H1 (cell line): ENCODE measurements around the gene RAB3GAP2. TPM values are rescaled to one million over a fixed set of nuclear protein-coding genes. Genes with fewer than 3 reads are reported as not detected.

Experiments
- ASH2L ChIP-seq: fragments of 200-600, 300-600 bp; sonication (generic); IDR thresholded peaks from one replicate; pipeline ENCODE4 v1.7.1; 2017; ENCODE audit warnings: low read length
- EZH2 ChIP-seq: fragments of 200-600 bp; sonication (generic); IDR thresholded peaks from 2 replicates; pipeline ENCODE4 v1.7.1; 2012; ENCODE audit warnings: low read depth, mild to moderate bottlenecking, moderate library complexity, low read length, inconsistent platforms; ENCODE audit not compliant: severe bottlenecking
- RBBP5 ChIP-seq: IDR thresholded peaks from 2 replicates; pipeline ENCODE4 v1.7.1; 2012; ENCODE audit warnings: low read depth, mild to moderate bottlenecking, inconsistent platforms, low read length, moderate library complexity, borderline replicate concordance
- TAF7 ChIP-seq: optimal IDR thresholded peaks from 2 replicates; pipeline ENCODE3; 2011; ENCODE audit warnings: low read depth, mild to moderate bottlenecking, inconsistent platforms, low read length, moderate library complexity, borderline replicate concordance
- polyA plus RNA-seq, 7 experiments: library from polyadenylated mRNA; depleted of rRNA in 3 of 7; stranded (reverse) in 5 of 7; unstranded in 2 of 7; fragments of >200 nt in 5 of 7; fragments of 200-250 nt in 2 of 7; gene quantifications; 1 replicate in 5 of 7; 2 replicates in 1 of 7; 4 replicates in 1 of 7; pipeline versions ENCODE4 v1.2.1 to v1.2.3, GENCODE V29; 2011 to 2013; ENCODE audit warnings: missing spikeins in 2 of 7, mixed read lengths in 2 of 7
- total RNA-seq: library from RNA; stranded (reverse); fragmentation: NEBNext Ultra II Directional; extraction: Animal tissue kit (Norgen Biotek cat#: 25700); gene quantifications from 2 replicates; pipeline ENCODE4 v1.2.1, GENCODE V29; 2021
- TF ChIP-seq, protein P1 (sequence below): fragments of 300-600 bp; sonication (generic); IDR thresholded peaks from 2 replicates; pipeline ENCODE4 v1.7.1; 2012; ENCODE audit warnings: low read length, moderate library complexity, mild to moderate bottlenecking, inconsistent platforms; ENCODE audit not compliant: insufficient replicate concordance
- TF ChIP-seq, protein P2 (sequence below), 3 experiments: IDR thresholded peaks; 1 replicate in 2 of 3; 2 replicates in 1 of 3; pipeline versions ENCODE4 v1.5.1 to v1.6.1; 2011; ENCODE audit warnings: low read length in 3 of 3, mild to moderate bottlenecking in 3 of 3, inconsistent platforms in 2 of 3, low read depth in 1 of 3, moderate library complexity in 1 of 3; ENCODE audit not compliant: insufficient read depth in 1 of 3; ENCODE audit errors: control extremely low read depth in 1 of 3
- TF ChIP-seq, protein P3 (sequence below): IDR thresholded peaks from 2 replicates; pipeline ENCODE4 v1.6.1; 2012; ENCODE audit warnings: inconsistent platforms

Gene RAB3GAP2
- total and polyA plus RNA-seq, 2 of the 8 experiments (the other 6 are each of a cell fraction or from before 2014, with no cell fraction given) = 19.7 to 52.7 TPM

DNA sequence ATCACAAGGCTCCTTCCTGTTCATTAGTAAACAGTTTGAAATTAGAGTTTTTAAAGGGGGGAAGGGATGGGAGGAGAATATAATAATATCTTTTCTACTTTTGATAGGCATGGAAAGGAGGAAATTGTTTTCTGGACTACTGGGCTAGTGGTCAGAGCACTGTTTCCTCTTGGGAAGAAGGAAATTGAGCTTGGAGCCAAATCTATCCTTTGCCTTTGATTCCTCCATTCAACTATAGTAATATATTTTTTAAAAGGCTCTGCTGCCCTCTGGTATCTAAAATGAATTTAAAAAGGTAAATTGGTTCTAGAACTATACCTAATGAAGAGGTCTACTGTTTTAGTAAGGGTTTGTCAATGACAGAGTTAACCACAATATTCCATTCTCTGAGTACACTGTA lies 172.4 kb downstream of the RAB3GAP2 start (continued):
- TF ChIP-seq, protein P1, sequence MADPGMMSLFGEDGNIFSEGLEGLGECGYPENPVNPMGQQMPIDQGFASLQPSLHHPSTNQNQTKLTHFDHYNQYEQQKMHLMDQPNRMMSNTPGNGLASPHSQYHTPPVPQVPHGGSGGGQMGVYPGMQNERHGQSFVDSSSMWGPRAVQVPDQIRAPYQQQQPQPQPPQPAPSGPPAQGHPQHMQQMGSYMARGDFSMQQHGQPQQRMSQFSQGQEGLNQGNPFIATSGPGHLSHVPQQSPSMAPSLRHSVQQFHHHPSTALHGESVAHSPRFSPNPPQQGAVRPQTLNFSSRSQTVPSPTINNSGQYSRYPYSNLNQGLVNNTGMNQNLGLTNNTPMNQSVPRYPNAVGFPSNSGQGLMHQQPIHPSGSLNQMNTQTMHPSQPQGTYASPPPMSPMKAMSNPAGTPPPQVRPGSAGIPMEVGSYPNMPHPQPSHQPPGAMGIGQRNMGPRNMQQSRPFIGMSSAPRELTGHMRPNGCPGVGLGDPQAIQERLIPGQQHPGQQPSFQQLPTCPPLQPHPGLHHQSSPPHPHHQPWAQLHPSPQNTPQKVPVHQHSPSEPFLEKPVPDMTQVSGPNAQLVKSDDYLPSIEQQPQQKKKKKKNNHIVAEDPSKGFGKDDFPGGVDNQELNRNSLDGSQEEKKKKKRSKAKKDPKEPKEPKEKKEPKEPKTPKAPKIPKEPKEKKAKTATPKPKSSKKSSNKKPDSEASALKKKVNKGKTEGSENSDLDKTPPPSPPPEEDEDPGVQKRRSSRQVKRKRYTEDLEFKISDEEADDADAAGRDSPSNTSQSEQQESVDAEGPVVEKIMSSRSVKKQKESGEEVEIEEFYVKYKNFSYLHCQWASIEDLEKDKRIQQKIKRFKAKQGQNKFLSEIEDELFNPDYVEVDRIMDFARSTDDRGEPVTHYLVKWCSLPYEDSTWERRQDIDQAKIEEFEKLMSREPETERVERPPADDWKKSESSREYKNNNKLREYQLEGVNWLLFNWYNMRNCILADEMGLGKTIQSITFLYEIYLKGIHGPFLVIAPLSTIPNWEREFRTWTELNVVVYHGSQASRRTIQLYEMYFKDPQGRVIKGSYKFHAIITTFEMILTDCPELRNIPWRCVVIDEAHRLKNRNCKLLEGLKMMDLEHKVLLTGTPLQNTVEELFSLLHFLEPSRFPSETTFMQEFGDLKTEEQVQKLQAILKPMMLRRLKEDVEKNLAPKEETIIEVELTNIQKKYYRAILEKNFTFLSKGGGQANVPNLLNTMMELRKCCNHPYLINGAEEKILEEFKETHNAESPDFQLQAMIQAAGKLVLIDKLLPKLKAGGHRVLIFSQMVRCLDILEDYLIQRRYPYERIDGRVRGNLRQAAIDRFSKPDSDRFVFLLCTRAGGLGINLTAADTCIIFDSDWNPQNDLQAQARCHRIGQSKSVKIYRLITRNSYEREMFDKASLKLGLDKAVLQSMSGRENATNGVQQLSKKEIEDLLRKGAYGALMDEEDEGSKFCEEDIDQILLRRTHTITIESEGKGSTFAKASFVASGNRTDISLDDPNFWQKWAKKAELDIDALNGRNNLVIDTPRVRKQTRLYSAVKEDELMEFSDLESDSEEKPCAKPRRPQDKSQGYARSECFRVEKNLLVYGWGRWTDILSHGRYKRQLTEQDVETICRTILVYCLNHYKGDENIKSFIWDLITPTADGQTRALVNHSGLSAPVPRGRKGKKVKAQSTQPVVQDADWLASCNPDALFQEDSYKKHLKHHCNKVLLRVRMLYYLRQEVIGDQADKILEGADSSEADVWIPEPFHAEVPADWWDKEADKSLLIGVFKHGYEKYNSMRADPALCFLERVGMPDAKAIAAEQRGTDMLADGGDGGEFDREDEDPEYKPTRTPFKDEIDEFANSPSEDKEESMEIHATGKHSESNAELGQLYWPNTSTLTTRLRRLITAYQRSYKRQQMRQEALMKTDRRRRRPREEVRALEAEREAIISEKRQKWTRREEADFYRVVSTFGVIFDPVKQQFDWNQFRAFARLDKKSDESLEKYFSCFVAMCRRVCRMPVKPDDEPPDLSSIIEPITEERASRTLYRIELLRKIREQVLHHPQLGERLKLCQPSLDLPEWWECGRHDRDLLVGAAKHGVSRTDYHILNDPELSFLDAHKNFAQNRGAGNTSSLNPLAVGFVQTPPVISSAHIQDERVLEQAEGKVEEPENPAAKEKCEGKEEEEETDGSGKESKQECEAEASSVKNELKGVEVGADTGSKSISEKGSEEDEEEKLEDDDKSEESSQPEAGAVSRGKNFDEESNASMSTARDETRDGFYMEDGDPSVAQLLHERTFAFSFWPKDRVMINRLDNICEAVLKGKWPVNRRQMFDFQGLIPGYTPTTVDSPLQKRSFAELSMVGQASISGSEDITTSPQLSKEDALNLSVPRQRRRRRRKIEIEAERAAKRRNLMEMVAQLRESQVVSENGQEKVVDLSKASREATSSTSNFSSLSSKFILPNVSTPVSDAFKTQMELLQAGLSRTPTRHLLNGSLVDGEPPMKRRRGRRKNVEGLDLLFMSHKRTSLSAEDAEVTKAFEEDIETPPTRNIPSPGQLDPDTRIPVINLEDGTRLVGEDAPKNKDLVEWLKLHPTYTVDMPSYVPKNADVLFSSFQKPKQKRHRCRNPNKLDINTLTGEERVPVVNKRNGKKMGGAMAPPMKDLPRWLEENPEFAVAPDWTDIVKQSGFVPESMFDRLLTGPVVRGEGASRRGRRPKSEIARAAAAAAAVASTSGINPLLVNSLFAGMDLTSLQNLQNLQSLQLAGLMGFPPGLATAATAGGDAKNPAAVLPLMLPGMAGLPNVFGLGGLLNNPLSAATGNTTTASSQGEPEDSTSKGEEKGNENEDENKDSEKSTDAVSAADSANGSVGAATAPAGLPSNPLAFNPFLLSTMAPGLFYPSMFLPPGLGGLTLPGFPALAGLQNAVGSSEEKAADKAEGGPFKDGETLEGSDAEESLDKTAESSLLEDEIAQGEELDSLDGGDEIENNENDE = no peak
- TF ChIP-seq, protein P2, sequence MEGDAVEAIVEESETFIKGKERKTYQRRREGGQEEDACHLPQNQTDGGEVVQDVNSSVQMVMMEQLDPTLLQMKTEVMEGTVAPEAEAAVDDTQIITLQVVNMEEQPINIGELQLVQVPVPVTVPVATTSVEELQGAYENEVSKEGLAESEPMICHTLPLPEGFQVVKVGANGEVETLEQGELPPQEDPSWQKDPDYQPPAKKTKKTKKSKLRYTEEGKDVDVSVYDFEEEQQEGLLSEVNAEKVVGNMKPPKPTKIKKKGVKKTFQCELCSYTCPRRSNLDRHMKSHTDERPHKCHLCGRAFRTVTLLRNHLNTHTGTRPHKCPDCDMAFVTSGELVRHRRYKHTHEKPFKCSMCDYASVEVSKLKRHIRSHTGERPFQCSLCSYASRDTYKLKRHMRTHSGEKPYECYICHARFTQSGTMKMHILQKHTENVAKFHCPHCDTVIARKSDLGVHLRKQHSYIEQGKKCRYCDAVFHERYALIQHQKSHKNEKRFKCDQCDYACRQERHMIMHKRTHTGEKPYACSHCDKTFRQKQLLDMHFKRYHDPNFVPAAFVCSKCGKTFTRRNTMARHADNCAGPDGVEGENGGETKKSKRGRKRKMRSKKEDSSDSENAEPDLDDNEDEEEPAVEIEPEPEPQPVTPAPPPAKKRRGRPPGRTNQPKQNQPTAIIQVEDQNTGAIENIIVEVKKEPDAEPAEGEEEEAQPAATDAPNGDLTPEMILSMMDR (IDR thresholded peaks at IDR 0.05; ENCODE audit: control extremely low read depth in 1 of 3, insufficient read depth in 1 of 3, low read depth in 1 of 3, low read length in 3 of 3) = no peak
- TF ChIP-seq, protein P3, sequence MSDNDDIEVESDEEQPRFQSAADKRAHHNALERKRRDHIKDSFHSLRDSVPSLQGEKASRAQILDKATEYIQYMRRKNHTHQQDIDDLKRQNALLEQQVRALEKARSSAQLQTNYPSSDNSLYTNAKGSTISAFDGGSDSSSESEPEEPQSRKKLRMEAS = no peak
- TF ChIP-seq EZH2 = no peak
- no peak for TF ChIP-seq ASH2L
- no peak for TF ChIP-seq TAF7
- no peak for TF ChIP-seq RBBP5
- TF ChIP-seq, all 59 proteins: peak for 0
